Activated CD4-positive, alpha-beta T cell treated with anti-CD3 and anti-CD28 coated beads, Interleukin-2, amount 50 U/mL, for 48 hours (primary cell): ENCODE data around the gene ACVRL1.
A peak's percentile ranks its signal among the peaks of the same experiment; 100 is the strongest.

ENCODE experiments used
- DNase-seq, 2 experiments: peaks; one replicate each; pipeline ENCODE4 v3.0.0-alpha.2; 2020

Gene ACVRL1

GRCh38 chr12:51907083-51907855 lies at the start of gene ACVRL1:
Gene ACVRL1, plus strand, starts transcription at chr12:51907504. Its CDS starts 4,971 bp downstream, at chr12:51912475.
- DNase-seq, result no peak

- DNase-seq, result no peak
These were observed 46.3 kb upstream of the ACVRL1 start for GRCh38 chr12:51860986-51861385.

- DNase-seq, result no peak
These were observed 44.4 kb upstream of the ACVRL1 start for GRCh38 chr12:51862947-51863346.

GRCh38 chr12:51863363-51863932 lies 43.9 kb upstream of the ACVRL1 start:
- no peak for DNase-seq

DNA sequence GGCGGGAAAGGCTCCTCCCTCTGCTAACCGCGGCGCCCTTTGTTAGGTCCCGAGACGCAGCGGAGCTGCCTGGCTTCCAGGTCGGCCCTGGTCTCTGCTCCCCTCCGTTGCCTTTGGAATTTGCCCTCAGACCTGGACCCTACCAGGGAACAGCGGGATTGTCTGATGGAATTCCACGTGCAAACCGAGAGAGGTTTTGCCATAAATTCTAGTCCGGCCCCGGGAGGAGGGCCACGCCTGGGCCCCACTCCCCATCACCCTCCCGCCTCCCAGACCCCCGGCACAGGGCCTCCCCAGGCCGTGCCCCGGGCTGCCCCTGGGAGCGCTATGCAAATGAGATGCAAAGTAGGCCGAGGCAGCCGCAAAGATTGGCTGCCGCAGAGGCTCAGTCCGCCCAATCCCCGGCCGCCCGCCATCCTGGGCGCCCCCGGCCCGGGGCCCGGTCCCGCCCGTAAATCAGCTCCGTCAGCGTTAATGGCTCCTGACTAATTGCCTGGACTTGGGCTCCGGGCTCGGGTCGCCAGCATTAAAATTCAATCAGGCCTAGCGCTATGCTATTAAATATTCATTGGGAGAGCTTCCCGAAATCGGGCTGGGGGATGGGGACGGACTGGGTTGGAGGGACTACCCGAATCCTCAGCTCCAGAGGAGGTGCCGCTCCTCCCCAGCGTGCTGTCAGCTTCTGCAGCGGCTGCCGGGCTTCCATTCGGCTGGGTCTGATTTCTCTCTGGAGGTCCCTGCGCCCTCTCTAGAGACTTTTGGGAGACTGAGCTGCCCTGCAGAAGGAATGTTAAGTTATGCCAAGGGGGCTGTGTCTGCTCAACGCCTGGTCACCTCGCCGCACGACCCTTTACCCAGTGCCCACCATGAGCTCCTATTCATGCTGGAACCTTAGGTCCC lies 43.1 kb upstream of the ACVRL1 start:
- DNase-seq, result peak; percentile 27 to 46

GRCh38 chr12:51864833-51865670 lies 42.3 kb upstream of the ACVRL1 start:
- no peak for DNase-seq

DNA sequence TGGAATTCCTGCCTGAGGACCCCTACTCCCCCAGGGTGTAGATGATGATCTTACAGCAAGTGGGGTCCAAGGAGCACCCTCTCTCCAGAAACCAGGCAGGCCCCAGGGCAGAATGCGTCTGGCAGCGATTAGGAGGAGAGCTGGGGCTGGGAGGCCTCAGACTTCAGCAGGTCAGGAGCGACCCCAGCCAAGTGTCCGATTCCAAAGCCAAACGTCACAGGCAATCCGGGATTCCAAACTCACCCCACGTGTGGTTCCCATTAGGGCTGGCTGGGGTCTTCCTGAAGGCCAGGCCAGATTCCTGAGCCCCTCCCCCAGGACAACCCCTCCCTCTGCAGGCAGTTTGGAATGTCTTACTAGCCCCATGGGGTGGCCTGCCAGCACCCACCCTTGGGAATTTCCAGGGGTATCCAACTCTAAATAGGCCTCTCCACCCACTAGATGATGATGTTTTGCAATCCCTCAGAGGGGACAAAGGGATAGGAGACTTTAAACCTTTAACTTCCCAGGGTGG lies 41.5 kb upstream of the ACVRL1 start:
- no peak for DNase-seq

DNA sequence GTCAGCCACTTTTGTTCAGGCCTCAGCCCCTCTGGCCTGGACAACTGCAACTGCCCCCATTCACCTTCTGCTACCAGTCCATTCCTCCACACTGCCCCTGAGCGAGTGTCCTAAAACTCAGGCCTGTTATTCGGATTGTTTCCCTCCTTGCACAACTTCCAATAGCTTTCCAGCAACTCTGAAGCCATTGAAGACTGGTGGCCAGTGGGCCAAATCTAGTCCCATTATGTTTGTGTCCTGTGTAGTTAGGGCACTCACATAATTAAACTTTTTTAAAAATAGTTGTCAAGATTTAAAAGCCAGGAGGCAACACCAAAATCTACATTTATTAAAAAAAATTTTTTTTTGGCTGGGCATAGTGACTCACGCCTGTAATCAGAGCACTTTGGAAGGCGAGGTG lies 41.0 kb upstream of the ACVRL1 start:
- DNase-seq, result no peak

DNA sequence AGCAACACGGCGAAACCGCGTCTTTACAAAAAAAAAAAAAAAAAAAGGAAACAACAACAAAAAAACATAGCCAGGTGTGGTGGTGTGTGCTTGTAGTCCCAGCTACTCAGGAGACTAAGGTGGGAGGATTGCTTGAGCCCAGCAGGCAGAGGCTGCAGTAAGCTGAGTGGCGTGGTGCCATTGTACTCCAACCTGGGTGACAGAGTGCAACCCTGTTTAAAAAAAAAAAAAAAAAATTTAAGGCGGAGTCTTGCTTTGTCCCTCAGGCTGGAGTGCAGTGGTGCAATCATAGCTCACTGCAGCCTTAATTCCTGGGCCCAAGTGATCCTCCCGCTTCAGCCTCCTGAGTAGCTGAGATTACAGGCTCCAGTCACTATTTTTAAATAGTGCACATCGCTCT lies 40.5 kb upstream of the ACVRL1 start:
- no peak for DNase-seq

DNA sequence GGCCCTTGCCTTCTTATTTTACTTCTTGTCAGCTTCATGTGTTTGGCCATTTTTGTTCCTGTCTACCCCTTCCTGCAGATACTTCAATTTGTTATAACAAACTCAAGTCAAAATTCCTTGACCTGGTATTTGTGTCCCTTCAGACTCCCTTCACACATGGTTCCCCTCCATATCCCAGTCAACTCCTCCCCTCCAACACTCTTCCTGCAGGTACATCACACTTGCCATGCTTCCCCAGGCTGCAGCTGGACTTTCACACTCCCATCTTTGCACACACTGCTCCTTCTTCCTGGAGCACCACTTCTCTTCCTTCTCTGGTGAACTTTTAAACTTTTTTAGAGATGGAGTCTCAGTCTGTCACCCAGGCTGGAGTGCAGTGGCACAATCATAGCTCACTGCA lies 39.9 kb upstream of the ACVRL1 start:
- DNase-seq, result no peak

DNA sequence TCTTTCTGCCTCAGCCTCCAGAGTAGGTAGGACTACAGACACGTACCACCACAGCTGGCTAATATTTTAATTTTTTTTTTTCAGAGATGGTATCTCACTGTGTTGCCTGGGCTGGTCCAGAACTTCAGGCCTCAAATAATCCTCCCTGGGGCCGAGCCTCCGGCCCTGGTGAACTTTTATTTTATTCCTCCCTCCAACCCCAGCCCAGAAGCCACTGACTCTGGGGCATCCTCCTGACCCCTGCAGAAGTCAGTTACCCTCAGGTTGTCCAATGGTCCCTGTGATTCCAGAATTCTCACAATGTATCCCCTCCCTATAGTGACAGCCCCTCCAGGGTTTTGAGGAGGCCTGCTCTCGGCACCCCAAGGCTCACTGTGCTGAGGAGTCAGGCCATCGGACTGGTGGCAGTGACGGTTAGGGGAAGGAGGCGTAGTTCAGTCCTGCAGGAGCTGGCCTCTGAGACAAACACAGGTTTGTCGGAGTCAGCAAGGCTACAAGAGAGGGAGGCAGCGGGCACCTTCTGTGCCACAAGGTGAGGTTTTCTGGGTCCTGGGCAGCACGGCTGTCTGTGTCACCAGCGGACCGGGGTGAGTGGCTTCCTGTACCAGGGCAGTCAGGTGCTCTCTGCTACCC lies 39.4 kb upstream of the ACVRL1 start:
- DNase-seq, result no peak

DNA sequence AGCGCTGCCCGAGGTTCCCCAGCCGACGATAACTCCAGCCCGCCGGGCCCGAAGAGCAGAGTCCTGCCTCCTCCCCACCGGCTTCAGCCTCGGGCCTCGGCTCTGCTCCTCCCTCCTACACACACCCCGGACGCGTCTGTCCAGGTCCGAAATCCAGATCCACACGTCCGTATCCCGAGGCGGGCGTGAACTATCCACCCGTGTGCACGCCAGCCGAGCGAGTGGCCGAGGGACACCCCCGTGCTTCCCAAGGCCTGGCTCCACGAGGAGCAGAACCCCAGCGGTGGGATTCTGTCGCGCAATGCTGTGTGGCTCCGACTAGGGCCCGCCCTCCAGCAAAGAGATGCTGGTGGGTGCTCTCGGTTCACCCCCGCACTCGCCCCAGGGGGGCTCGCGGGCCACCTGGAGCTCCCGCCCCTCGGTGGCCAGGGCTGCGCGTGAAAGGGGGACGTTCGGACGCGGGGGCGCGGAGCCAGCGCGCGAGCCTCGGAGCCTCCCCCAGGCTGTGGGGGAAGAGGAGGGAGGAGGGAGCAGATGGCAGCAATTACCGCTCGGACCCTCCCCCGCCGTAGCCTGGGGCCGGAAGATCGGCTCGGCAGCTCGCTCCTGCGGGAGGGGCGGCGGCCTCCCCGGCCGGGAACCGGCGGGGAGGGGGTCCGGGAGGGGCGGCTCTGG lies 38.3 kb upstream of the ACVRL1 start:
- no peak for DNase-seq

DNA sequence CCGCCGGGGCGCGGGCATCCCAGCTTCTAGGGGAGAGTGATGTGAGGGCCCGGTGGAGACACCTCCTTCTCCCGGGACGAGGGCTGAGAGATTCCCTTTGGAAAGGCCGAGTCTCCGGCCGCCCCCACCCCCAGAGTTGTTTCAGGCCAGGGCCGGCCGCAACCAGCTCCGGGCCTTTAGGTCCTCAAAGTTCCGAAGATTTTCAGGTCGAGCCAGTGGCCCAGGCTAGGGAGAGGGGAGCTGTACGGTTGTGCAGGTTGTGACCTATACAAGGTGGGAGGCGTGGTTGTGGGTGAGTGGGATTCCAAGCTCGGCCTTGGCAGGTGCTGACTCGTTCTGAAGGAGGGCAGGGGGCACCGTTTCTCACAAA lies 37.8 kb upstream of the ACVRL1 start:
- DNase-seq, result no peak

DNA sequence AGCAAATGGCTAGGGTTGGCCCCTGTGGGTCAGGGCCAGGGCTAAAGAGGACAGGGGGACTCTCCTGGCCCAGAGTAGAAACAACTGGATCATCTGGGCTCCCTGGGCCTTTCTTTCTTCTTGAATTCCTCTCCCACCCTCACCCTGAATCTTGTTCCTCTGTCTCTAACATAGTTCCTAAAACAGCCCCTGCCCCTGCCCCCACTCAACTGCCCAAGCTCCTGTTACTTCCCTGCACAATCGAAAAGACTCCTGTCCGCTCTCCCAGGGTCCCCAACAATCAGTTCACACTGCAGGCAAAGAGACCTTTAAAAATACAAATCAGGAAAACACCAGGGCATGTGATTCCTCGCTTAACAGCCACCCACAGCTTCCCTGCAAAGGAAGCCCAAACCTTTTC lies 37.4 kb upstream of the ACVRL1 start:
- no peak for DNase-seq

DNA sequence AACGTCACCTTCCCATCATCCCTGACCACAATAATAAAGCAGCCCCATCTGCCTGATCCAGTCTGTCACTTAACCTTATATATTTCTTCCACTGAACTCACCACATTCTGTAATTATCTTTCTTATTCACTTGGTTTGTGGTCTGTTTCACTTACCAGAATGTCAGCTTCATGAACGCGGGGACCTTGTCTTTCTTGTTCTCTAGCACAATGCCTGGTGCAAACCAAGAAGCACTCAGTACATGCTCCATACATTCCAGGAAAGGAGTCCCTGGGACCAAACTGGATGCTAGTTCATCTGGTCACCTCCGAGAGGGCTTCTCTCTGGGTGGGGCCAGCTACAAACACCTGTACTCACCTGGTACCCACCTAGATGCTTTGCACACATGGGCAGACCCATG lies 36.8 kb upstream of the ACVRL1 start:
- no peak for DNase-seq

DNA sequence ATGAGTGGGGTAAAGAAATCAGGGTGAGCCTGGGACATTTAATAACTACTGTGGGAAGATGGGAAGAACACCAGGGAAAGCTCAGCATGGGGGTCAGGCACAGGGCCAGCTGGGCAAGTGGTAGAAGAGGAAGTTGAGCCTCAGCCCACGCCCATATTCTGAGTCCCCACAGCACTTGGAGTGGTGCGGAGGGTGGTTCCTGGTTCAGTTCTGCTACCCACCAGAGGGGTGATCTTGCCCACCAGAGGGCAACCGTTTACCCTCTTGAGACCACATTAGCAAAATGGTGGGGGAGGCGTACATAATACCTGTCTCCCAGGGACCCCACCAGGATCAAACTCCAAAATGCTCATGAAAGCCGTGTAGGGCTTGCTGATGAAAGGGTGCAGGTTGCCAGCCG lies 36.2 kb upstream of the ACVRL1 start:
- no peak for DNase-seq

DNA sequence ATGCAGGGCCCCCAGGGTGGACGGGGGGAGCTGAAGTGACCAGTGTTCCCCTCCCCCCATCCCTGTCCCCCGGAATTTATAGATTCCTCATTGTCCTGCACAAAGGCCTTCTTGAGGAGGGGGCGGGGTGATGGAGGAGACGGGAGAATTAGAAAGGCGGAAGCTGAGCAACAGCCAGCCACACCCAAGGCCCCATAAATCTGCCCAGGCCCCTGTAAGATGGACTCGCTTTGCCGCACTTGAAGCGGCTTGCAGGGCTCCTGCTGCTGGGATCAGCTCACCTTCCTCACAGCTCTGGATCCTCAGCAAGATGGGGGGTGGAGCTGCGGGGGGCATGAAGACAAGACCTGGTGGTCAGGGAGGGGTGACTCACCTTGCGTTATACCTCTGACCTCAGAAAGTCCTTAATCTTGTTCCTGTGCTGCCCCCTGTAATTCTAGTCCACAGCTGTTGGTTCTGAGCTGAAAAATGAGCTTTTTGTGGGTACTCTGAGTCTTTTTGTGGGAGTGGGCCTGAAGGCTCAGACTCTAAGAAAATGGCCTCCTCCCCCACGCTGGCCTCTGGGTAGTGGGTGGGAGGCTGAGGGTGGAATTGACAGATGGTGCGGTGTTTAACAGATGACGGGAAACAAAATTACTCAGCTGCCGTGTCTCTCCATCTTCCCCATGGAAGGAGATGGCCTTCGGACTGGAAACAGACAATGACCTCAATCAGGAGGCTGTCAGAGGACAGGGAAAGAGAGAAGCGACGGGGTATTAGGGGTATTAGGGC lies 35.2 kb upstream of the ACVRL1 start:
- DNase-seq, result no peak

GRCh38 chr12:51872689-51872981 lies 34.7 kb upstream of the ACVRL1 start:
- DNase-seq, result no peak

GRCh38 chr12:51873251-51873994 lies 33.9 kb upstream of the ACVRL1 start:
- DNase-seq, result no peak

DNA sequence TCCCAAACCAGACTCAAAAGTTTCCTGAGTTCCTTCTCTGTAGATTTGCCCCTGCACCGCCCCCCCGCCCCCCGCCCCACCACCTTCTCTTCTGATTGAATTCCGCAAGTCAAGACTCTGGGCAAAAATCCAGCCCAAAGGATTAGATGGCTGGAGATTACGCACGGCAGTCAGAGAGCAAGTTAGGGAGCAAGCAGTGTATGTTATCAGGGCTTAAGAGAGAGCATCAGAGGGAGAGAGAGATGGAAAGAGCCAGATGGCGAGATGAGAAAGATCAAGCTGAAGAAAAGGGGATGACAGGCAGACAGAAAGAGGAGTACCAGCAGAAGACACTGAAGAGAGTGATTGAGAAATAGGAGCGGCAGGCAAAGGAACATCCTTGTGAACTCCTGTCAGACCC lies 33.3 kb upstream of the ACVRL1 start:
- DNase-seq, result no peak
